ENCODE measurements around the gene GCH1. TPM values are rescaled to one million over a fixed set of nuclear protein-coding genes. Genes with fewer than 3 reads are reported as not detected.
"Not testable (repeated sequence)": the region's sequence is repeated elsewhere in the genome, so short reads cannot be mapped to it uniquely, and the experiment has no call there.

The GCH1 gene
- total and polyA plus RNA-seq, 9 donors: 0.71 to 13.2 (median 2.6) TPM

GRCh38 chr14:54906075-54906474 is 3.4 kb upstream of the GCH1 start:
- Histone ChIP-seq H3K27ac (no peak overlapping the region), H3K4me1 (ENCODE audit: insufficient read depth) (peaks cover 2% of the 10 kb centered on the region), H3K27me3 (no peaks in the 10 kb centered on the region), H3K4me3 (no peak overlapping the region), H3K9me3 (no peaks in the 10 kb centered on the region), H3K36me3 (no peaks in the 10 kb centered on the region)
- DNase-seq: no peak
- intact Hi-C loops (cut with DNase I): no loop called here
- no peak for TF ChIP-seq CTCF (IDR thresholded peaks at IDR 0.05)

GRCh38 chr14:54902143-54902520 is 494 bp downstream of the GCH1 start:
- no peaks in the 10 kb centered on the region for H3K9me3 ChIP-seq

GRCh38 chr14:54901380-54902142 is 1.1 kb downstream of the GCH1 start:
- WGBS, 3 donors: 1 to 2% (median 1%) methylated on average over 33 to 42 of the region's 42 CpGs
- TF ChIP-seq EP300 (IDR thresholded peaks at IDR 0.05) (no peak), CTCF (IDR thresholded peaks at IDR 0.05) (no peak), POLR2A (IDR thresholded peaks at IDR 0.05) (no peak)

More at GRCh38 chr14:54902143-54902520, 494 bp downstream of the GCH1 start:
- Histone ChIP-seq H3K4me1 (ENCODE audit: insufficient read depth) (peaks cover 2% of the 10 kb centered on the region), H3K4me3 (peak overlapping the region; percentile 83), H3K27me3 (no peaks in the 10 kb centered on the region), H3K36me3 (no peaks in the 10 kb centered on the region), H3K27ac (peak overlapping the region; percentile 32 to 57)
- peak; percentile 31 to 69 (median 62) for DNase-seq
- 0% methylated on average over 20 to 37 of the region's 37 CpGs for WGBS, 3 donors
- intact Hi-C loops (cut with DNase I): no loop called here
- TF ChIP-seq POLR2A (IDR thresholded peaks at IDR 0.05) (no peak), EP300 (IDR thresholded peaks at IDR 0.05) (no peak), CTCF (IDR thresholded peaks at IDR 0.05) (no peak)

GRCh38 chr14:54899573-54899972 is 3.1 kb downstream of the GCH1 start:
- no peaks in the 10 kb centered on the region for H3K9me3 ChIP-seq
- WGBS, 3 donors: 97 to 99% (median 98%) methylated on average over 5 of the region's 5 CpGs
- H3K4me3 ChIP-seq: no peak overlapping the region
- no peak for DNase-seq
- no peaks in the 10 kb centered on the region for H3K36me3 ChIP-seq
- H3K27me3 ChIP-seq: no peaks in the 10 kb centered on the region
- TF ChIP-seq EP300 (IDR thresholded peaks at IDR 0.05) (no peak), POLR2A (IDR thresholded peaks at IDR 0.05) (no peak), CTCF (IDR thresholded peaks at IDR 0.05) (no peak)
- H3K27ac ChIP-seq: no peak overlapping the region
- peaks cover 2% of the 10 kb centered on the region for H3K4me1 ChIP-seq (ENCODE audit: insufficient read depth)
- intact Hi-C loops (cut with DNase I): no loop called here

More at GRCh38 chr14:54901380-54902142, 1.1 kb downstream of the GCH1 start:
- intact Hi-C loops (cut with DNase I): no loop called here
- Histone ChIP-seq H3K4me3 (peak overlapping the region; percentile 83), H3K27ac (peak overlapping the region in 1 of 2 donors; percentile 57), H3K27me3 (no peaks in the 10 kb centered on the region), H3K4me1 (ENCODE audit: insufficient read depth) (peaks cover 2% of the 10 kb centered on the region), H3K36me3 (no peaks in the 10 kb centered on the region), H3K9me3 (no peaks in the 10 kb centered on the region)
- DNase-seq: peak in 1 of 5 donors; percentile 23

GRCh38 chr14:54897809-54898555 is 4.6 kb downstream of the GCH1 start:
- H3K36me3 ChIP-seq; H3K4me3 ChIP-seq; H3K9me3 ChIP-seq; H3K27ac ChIP-seq; H3K27me3 ChIP-seq; intact Hi-C loops (cut with DNase I); H3K4me1 ChIP-seq (ENCODE audit: insufficient read depth); DNase-seq: not testable (repeated sequence)
- WGBS, 3 donors: 93 to 98% (median 94%) methylated on average over 5 of the region's 5 CpGs

Data from ovary (tissue), 9 donors.